SIG-M5 treated with dmso at 0.1 percent for 504 hours (cell line): Measurements from ENCODE around the gene SIGLEC10.
"Not testable (repeated sequence)": the region's sequence is repeated elsewhere in the genome, so short reads cannot be mapped to it uniquely, and the experiment has no call there.

Source experiments
- DNase-seq: peaks from one replicate; lab custom pipeline; 2025; ENCODE audit not compliant: unreplicated experiment; lab: John Stamatoyannopoulos, UW

The SIGLEC10 gene

GRCh38 chr19:51417107-51417809 lies at the start of gene SIGLEC10:
TSS of gene SIGLEC10 (minus strand) at chr19:51417642. CDS start at chr19:51417581, 61 bp downstream.
- peak; percentile 75 for DNase-seq

GRCh38 chr19:51466723-51467122 lies 49.3 kb upstream of the SIGLEC10 start:
- DNase-seq, result no peak

DNA sequence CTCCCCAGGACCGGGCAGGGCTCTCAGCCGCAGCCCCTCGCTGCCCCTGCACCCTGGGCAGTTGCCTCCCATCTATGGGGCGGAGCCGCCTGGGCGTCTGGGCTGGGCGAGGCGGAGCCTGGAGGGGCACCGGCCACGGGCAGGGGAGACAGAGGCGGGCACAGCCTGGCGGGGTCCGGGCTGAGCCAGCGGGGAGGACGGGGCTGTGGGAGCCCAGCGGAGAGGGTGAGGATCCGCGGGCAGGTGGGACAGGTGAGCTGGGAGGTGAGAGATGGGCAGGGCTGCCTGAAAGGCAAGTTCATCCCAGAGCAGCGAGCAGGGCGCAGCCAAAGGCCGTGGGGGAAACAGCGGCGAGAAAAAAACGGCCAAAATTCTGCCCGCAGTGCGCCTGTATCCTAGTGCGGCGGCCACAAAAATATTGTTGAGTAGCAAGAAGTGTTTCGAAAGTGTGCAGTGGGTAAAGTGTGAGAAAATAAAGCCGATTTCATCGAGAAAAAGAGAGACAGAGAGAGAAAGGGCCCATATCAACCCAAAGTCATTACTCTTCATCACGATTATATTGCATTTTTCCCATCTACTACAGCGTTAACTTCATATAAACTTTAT lies 46.6 kb upstream of the SIGLEC10 start:
- not testable (repeated sequence) for DNase-seq

GRCh38 chr19:51462681-51463080 lies 45.2 kb upstream of the SIGLEC10 start:
- DNase-seq, result no peak

- DNase-seq, result no peak
These were observed 44.8 kb upstream of the SIGLEC10 start for GRCh38 chr19:51462276-51462675.

GRCh38 chr19:51461723-51462161 lies 44.3 kb upstream of the SIGLEC10 start:
- DNase-seq, result no peak

DNA sequence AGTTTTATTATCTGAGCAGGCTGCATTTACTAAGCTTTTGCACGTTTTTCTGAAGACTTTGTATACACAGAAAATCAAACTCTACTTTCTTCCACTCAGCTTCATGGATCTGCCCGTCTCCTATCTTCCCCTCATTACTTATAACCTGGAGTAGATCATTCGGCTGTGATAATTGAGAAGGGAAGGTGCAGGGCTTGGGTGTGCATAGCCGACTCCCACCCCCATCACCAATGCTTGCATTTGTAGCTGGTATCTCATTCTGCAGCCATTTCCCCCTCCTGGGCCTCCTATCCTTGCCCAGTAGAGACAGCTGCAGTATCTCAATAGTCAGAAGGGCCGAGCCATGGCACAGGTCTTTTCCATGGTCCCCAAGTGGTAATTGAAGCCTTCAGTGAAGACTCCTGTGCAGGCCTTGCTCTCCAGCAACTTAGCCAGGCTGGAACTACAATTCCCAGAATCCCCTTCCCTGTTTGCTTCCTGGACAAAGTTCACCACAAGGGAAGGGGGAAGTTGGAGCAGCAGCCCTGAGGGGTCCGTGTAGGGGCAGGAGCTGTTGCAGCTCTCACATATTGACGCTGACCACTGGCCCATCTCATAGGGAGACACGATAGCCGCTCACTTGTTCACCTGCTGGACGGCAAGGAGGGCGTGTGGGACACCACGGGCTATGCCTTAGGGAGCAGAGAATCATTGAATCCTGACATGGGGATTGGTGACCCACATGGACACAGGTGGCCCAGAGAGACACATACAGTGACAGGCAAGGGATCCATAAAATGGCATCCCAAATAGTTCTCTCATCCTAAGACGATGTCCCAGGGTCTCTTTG lies 42.9 kb upstream of the SIGLEC10 start:
- no peak for DNase-seq

GRCh38 chr19:51458899-51459505 lies 41.6 kb upstream of the SIGLEC10 start:
- DNase-seq, result no peak

- no peak for DNase-seq
These were observed 40.7 kb upstream of the SIGLEC10 start, which contains the start of gene SIGLEC8 for GRCh38 chr19:51458051-51458645. TSS of gene SIGLEC8 (minus strand) at chr19:51458454. CDS start at chr19:51458387, 67 bp downstream.

DNA sequence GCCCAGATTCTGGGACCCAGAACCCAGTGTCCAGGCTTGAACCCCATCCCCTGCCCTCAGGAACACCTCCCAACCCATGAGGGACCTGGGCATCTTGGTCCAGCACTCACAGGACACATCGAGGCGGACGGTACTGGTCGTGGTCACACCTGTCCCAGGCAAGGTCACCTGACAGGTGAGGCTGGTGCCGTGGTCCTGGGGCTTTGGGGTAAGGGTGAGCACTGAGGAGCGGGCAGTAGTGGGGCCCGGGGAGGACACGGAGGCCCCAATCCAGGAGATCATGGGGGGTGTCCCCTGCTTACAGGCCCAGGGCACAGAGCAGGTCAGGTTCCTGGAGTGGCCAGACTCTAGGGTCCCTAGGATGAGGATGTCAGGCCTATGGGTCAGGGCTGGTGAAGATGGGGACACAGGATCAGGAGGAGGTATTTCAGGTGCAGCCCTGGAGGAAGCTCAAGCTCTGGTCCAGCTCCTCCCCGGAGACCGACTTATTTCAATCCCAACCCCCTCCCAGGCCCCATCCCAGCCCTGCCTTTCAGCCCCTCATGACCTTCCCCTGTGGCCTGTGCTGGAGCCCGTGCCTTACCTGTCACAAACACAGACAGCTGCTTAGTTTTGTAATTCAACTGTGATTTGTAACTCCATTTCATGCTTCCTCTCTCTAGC lies 40.0 kb upstream of the SIGLEC10 start:
- DNase-seq, result no peak

GRCh38 chr19:51456541-51457290 lies 39.3 kb upstream of the SIGLEC10 start:
- no peak for DNase-seq

GRCh38 chr19:51450730-51451307 lies 33.4 kb upstream of the SIGLEC10 start:
- no peak for DNase-seq

- no peak for DNase-seq
These were observed 31.1 kb upstream of the SIGLEC10 start for GRCh38 chr19:51448411-51449016.

DNA sequence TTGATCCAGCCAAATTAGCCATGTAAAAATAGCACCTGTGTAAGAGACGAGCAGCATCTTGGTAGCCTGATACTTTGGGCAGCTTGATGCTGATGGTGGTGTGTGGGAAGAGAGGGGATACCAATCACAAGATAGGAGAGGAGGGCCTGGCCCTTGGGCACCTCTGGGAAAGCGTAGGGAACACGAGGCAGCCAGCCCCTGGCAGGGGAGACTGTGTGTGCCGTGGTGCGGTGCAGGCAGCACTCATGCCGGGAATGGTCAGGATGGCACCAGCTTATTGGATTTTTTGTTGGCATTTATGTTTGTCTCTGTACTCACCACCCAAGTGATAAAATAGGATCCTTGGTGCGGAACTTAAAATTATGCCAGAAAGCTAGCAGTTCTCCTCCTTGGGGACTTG lies 30.6 kb upstream of the SIGLEC10 start:
- DNase-seq, result no peak

GRCh38 chr19:51447510-51447909 lies 30.1 kb upstream of the SIGLEC10 start:
- DNase-seq, result not testable (repeated sequence)

GRCh38 chr19:51441410-51442390 lies 24.3 kb upstream of the SIGLEC10 start:
- no peak for DNase-seq

GRCh38 chr19:51440846-51441409 lies 23.5 kb upstream of the SIGLEC10 start:
- DNase-seq, result no peak
